Measurements from ENCODE around the gene SLC6A14.

Gene SLC6A14, protein sequence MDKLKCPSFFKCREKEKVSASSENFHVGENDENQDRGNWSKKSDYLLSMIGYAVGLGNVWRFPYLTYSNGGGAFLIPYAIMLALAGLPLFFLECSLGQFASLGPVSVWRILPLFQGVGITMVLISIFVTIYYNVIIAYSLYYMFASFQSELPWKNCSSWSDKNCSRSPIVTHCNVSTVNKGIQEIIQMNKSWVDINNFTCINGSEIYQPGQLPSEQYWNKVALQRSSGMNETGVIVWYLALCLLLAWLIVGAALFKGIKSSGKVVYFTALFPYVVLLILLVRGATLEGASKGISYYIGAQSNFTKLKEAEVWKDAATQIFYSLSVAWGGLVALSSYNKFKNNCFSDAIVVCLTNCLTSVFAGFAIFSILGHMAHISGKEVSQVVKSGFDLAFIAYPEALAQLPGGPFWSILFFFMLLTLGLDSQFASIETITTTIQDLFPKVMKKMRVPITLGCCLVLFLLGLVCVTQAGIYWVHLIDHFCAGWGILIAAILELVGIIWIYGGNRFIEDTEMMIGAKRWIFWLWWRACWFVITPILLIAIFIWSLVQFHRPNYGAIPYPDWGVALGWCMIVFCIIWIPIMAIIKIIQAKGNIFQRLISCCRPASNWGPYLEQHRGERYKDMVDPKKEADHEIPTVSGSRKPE

GRCh38 chrX:116436358-116436816, at the start of gene SLC6A14:
Gene SLC6A14 (plus strand): TSS chrX:116436606. CDS start chrX:116436710, 104 bp downstream.
- Histone ChIP-seq H3K36me3 (ENCODE audit: control insufficient read depth, insufficient read depth, low read length) (no peaks in the 10 kb centered on the region), H3K27me3 (replicated peaks; ENCODE audit: control insufficient read depth, insufficient read depth, low read length) (no peaks in the 10 kb centered on the region), H3K4me3 (replicated peaks; ENCODE audit: low read depth, low read length) (no peak within 1 kb of the TSS)
- no peak for DNase-seq (ENCODE audit: extremely low read depth, insufficient read length)
- TF ChIP-seq, protein P1, sequence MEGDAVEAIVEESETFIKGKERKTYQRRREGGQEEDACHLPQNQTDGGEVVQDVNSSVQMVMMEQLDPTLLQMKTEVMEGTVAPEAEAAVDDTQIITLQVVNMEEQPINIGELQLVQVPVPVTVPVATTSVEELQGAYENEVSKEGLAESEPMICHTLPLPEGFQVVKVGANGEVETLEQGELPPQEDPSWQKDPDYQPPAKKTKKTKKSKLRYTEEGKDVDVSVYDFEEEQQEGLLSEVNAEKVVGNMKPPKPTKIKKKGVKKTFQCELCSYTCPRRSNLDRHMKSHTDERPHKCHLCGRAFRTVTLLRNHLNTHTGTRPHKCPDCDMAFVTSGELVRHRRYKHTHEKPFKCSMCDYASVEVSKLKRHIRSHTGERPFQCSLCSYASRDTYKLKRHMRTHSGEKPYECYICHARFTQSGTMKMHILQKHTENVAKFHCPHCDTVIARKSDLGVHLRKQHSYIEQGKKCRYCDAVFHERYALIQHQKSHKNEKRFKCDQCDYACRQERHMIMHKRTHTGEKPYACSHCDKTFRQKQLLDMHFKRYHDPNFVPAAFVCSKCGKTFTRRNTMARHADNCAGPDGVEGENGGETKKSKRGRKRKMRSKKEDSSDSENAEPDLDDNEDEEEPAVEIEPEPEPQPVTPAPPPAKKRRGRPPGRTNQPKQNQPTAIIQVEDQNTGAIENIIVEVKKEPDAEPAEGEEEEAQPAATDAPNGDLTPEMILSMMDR (IDR thresholded peaks at IDR 0.05; ENCODE audit: insufficient read depth, low read length, poor library complexity, severe bottlenecking) = no peak

DNA sequence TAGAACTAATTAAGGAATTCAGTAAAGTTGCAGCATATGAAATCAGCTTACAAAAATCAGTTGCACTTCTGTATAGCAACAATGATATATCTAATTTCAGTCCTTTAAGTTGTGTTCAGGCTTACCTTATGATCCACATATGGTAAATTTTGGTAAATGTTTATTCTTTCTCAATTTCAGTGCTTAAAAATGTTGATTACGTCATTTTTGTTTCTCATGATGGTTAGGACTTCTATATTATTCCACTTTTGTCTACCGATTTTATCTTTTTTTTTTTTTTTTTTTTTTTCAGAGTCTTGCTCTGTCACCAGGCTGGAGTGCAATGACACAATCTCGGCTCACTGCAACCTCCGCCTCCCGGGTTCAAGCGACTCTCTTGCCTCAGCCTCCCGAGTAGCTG, 40.7 kb upstream of the SLC6A14 start:
- TF ChIP-seq, protein P1 (IDR thresholded peaks at IDR 0.05; ENCODE audit: insufficient read depth, low read length, poor library complexity, severe bottlenecking) = no peak
- no peak for DNase-seq (ENCODE audit: extremely low read depth, insufficient read length)
- H3K27me3 ChIP-seq (replicated peaks; ENCODE audit: control insufficient read depth, insufficient read depth, low read length) = no peaks in the 10 kb centered on the region

GRCh38 chrX:116399681-116400080, 36.7 kb upstream of the SLC6A14 start:
- TF ChIP-seq, protein P1 (IDR thresholded peaks at IDR 0.05; ENCODE audit: insufficient read depth, low read length, poor library complexity, severe bottlenecking) = no peak
- Histone ChIP-seq H3K4me3 (replicated peaks; ENCODE audit: low read depth, low read length) (no peak overlapping the region), H3K27me3 (replicated peaks; ENCODE audit: control insufficient read depth, insufficient read depth, low read length) (no peaks in the 10 kb centered on the region), H3K36me3 (ENCODE audit: control insufficient read depth, insufficient read depth, low read length) (no peaks in the 10 kb centered on the region)
- no peak for DNase-seq (ENCODE audit: extremely low read depth, insufficient read length)

More for the DNA sequence above, 40.7 kb upstream of the SLC6A14 start:
- no peaks in the 10 kb centered on the region for H3K36me3 ChIP-seq (ENCODE audit: control insufficient read depth, insufficient read depth, low read length)
- no peak overlapping the region for H3K4me3 ChIP-seq (replicated peaks; ENCODE audit: low read depth, low read length)

GRCh38 chrX:116409219-116409618, 27.2 kb upstream of the SLC6A14 start:
- H3K27me3 ChIP-seq (replicated peaks; ENCODE audit: control insufficient read depth, insufficient read depth, low read length) = no peaks in the 10 kb centered on the region
- no peak overlapping the region for H3K4me3 ChIP-seq (replicated peaks; ENCODE audit: low read depth, low read length)
- TF ChIP-seq, protein P1 (IDR thresholded peaks at IDR 0.05; ENCODE audit: insufficient read depth, low read length, poor library complexity, severe bottlenecking) = no peak
- H3K36me3 ChIP-seq (ENCODE audit: control insufficient read depth, insufficient read depth, low read length) = no peaks in the 10 kb centered on the region
- DNase-seq (ENCODE audit: extremely low read depth, insufficient read length) = no peak

DNA sequence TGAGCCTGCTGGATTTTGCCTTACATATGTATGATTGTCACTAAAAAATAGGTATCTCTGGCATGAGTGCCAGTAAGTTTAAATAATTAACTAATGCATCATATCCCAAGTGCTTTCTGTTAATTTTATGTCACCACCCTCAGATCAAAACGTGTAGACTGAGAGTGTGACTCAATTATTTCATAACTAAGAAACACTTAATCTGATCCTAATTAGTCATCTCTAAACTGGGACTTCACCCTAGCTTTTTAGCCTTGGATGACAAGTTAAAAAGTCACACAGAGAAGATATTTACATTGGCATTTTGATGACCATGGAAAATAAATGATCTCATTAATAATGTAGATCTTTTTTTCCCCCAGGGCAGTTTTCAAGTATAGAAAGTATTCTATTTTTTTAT, 23.1 kb upstream of the SLC6A14 start:
- TF ChIP-seq, protein P1 (IDR thresholded peaks at IDR 0.05; ENCODE audit: insufficient read depth, low read length, poor library complexity, severe bottlenecking) = no peak
- Histone ChIP-seq H3K36me3 (ENCODE audit: control insufficient read depth, insufficient read depth, low read length) (no peaks in the 10 kb centered on the region), H3K4me3 (replicated peaks; ENCODE audit: low read depth, low read length) (no peak overlapping the region), H3K27me3 (replicated peaks; ENCODE audit: control insufficient read depth, insufficient read depth, low read length) (no peaks in the 10 kb centered on the region)
- DNase-seq (ENCODE audit: extremely low read depth, insufficient read length) = no peak
